ENCODE measurements around the gene MSL3B.
"Not testable (repeated sequence)": the region's sequence is repeated elsewhere in the genome, so short reads cannot be mapped to it uniquely, and the experiment has no call there.

Gene MSL3B

GRCh38 chr2:233867993-233868532 lies at the start of gene MSL3B:
Gene MSL3B (minus strand): TSS chr2:233868386.
- DNase-seq = peak; percentile 10

- no peak for DNase-seq
These were observed 48.9 kb upstream of the MSL3B start, which contains the start of gene TRPM8 for GRCh38 chr2:233917116-233917515. Gene TRPM8 (plus strand): TSS chr2:233917373. CDS start chr2:233926538, 9,165 bp downstream.

- no peak for DNase-seq
These were observed 46.9 kb upstream of the MSL3B start for GRCh38 chr2:233915128-233915527.

GRCh38 chr2:233912691-233913423 lies 44.7 kb upstream of the MSL3B start:
- DNase-seq = peak; percentile 33

DNA sequence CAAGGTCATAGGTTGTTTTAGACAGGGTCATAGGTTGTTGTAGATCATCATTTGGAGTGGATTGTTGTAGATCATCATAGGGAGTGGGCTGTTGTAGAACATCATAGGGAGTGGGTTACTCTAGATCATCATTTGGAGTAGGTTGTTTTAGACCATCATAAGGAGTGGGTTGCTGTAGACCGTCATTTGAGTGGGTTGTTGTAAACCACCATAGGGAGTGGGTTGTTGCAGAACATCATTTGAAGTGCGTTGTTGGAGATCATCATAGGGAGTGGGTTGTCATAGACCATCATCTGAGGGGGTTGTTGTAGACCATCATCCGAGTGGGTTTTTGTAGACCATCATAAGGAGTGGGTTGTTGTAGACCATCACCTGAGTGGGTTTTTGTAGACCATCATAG lies 39.4 kb upstream of the MSL3B start:
- DNase-seq = no peak

DNA sequence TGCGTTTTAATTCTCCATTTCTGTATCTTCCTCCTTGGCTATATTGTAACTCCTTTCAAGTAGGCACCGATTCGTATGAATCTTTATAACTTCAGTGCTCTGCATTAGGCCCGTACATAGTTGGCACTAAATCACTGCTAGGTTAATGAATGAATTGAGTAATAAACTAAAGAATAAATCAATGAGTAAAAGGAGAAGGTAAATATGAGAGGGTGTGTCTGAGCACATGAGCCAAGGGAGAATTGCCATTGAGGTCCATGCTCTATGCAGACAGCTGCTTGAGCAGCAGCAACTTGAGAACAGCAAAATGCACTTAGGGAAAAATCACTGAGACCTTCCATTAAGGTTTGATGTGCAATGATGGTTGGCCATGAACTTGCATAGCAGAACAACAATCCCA lies 37.8 kb upstream of the MSL3B start:
- DNase-seq = no peak

- DNase-seq = no peak
These were observed 33.7 kb upstream of the MSL3B start for GRCh38 chr2:233901884-233902283.

GRCh38 chr2:233901367-233901766 lies 33.2 kb upstream of the MSL3B start:
- no peak for DNase-seq

DNA sequence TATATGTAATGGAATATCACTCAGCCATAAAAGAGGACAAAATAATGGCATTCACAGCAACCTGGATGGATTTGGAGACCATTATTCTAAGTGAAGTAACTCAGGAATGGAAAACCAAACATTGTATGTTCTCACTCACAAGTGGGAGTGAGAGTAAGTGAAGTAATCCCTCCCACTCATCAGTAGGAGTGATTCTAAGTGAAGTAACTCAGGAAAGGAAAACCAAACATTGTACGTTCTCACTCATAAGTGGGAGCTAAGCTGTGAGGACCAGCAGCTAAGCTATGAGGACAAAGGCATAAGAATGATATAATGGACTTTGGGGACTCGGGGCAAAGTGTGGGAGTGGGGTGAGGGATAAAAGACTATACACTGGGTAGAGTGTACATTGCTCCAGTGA lies 28.1 kb upstream of the MSL3B start:
- DNase-seq = peak; percentile 15

DNA sequence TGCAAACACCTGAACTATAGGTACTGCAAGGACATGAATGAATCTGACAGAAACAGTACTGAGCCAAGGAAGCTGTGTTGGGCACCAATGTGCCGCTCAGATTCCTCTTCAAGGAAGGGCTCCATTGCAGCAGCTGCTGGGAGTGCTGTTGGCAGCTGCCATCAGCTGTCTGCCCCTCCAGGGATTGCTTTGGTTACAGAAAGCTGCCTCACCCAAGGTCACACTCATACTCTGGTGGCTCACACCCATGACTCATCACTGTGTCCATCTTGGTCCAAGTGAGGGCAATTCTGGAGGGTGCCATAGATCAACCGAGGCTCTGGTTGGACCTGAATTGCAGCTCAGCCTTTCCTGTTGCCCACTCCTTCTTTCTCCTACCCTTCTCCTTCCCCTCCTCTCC lies 24.6 kb upstream of the MSL3B start:
- no peak for DNase-seq

DNA sequence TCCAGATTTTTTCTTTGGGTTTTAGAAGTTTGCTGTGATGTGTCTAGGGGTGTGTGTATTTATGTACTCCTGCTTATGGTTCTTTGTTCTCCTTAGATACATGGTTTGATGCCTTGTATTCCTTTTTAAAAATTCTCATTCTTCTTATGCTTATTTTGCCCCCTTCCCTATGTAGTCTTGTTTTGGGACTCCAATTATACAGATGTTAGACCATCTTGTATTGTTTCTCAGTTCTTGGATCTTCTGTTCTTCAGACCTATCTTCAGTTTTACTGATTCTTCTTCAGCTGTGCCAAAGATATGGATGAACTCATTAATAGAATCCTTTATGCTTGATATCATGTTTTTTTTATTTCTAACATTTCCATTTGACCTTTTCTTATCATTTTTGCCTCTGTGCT lies 14.2 kb upstream of the MSL3B start:
- DNase-seq = no peak

DNA sequence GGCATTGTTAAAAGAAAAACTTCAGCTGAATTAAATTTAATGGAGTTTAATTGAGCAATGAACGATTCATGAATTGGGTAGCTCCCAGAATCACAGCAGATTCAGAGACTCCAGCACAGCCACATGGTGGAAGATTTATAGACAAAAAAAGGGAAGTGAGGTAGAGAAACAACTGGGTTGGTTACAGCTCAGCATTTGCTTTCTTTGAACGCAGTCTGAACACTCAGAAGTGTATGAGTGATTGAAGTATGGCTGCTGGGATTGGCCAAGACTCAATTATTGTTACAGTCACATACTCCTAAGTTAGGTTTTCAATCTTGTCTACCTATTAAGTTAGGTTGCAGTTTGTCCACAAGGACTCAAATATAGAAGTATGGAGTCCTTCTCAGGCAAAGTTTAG lies 3.9 kb upstream of the MSL3B start:
- DNase-seq = not testable (repeated sequence)

- no peak for DNase-seq
These were observed 3.2 kb upstream of the MSL3B start for GRCh38 chr2:233871432-233871831.

- no peak for DNase-seq
These were observed 1.7 kb downstream of the MSL3B start for GRCh38 chr2:233866479-233866878.

DNA sequence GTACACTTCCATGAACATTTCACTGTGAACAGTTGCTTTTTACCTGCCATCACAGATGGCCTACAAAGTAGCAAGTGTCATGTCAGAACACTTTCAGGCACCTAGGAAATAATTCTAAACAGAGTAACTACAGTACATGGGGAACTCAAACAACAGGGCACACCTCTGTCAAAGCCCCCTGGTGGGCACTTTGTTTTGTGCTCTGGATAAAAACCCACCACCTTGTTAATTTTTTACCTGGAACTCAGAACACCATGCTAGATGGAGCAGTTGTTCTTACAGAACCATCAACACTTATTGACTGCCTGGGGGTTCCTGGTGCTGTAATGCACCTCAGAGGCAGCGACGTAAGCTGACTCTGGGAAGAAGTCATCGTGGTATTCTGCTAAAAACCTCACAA lies 2.3 kb downstream of the MSL3B start:
- DNase-seq = no peak

DNA sequence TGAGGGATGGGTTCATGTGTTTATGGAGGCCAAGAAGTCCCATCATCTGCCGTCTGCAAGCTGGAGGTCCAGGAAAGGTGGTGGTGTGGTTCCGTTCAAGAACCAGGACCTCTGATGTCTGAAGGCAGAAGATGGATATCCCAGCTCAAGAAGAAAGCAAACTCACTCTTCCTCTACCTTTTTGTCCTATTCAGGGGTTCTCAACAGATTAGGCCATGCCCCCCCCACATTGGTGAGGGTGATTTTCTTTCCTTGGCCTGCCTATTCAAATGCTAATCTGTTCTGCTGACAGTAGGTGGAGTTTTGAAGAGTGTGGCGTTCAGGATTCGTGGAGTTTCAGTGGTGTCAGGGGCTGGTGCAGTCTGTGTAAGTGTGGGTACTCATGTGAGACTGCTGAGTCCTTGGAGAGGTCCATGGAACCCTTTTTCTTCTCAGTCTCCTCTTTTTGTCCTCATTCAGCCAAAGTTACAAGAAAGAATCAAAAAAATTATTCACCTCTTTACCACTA lies 5.9 kb downstream of the MSL3B start:
- no peak for DNase-seq

GRCh38 chr2:233858331-233858730 lies 9.9 kb downstream of the MSL3B start:
- DNase-seq = no peak

DNA sequence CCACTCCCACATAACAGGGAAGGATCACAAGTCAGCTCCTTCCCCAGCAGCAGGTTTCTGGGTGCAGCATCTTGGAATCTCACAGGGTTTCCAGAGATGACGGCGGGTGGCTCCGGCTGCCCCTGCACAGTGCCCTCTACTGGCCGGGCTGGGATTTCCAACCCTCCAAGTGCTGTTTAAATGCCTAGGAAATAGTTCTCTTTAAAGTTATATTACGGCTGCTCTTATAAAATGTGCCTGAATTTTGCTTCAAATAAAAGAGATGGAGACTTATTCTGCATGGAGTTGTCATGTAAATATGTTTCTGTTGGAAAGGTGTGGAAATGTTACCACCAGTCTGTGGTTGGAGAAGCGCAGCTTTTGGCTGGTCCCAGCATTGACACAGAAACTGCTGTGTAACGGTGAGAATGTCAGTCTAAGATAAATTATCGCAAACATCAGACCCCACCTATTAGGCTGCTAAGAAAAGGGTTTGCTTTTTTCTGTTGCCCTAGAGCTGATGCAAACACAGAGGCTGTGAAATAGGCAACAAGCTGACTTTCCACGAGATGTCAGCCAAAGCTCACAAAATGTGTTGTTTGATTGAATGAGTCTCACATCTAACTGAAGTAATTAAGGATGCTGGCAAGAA lies 10.6 kb downstream of the MSL3B start:
- DNase-seq = peak; percentile 21

DNA sequence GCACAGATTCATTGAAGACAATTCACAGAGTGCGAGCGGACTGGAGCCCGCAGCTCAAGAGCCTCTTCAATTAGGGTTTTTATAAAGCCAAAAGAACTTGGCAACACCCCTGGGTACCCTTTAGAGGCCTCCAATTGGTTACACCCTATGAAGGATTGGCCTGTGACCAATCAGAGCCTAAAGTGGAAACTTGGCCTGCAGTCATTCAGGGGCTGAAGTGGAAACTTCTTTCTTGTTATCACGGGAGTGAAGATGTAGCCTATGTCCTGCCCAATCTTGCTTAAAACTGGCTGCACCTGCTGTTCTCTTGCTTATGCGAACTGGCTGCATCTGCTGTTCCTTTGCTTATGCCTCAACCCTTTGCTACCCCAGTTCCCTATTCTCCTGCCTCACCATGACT lies 12.0 kb downstream of the MSL3B start:
- DNase-seq = no peak

GRCh38 chr2:233855345-233855744 lies 12.8 kb downstream of the MSL3B start:
- DNase-seq = no peak

GRCh38 chr2:233854241-233854981 lies 13.8 kb downstream of the MSL3B start, which contains the start of gene HJURP:
Gene HJURP (minus strand): TSS chr2:233854535. CDS start chr2:233854500, 35 bp downstream.
- DNase-seq = peak; percentile 92

- no peak for DNase-seq
These were observed 14.3 kb downstream of the MSL3B start for GRCh38 chr2:233853883-233854240.

DNA sequence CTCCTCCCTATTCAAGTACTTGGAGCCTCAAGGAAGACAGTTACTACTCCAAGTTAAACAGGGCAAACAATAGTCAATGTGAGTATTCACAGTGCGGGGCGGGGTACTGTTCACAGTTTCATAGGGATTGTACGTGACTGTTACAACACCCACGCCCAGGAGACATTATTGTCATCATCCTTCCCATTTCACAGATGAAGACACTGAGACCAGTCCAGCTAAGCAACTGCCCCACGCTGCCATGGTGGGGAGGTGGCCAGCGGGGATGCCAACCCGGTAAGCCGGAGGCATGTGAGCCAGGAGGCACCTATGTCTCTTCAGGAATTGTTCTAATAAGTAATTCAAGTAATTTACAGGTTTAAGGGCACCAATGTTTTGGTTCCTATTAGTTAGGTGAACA lies 14.8 kb downstream of the MSL3B start:
- no peak for DNase-seq

Data from NCI-H226 (cell line).